ENCODE results near the gene CD48.
A peak's percentile ranks its signal among the peaks of the same experiment; 100 is the strongest.

The CD48 gene

GRCh38 chr1:160651433-160652064 lies 60.1 kb downstream of the CD48 start:
- no peak for DNase-seq

- no peak for DNase-seq
Observed at GRCh38 chr1:160647329-160647720, 64.3 kb downstream of the CD48 start.

DNA sequence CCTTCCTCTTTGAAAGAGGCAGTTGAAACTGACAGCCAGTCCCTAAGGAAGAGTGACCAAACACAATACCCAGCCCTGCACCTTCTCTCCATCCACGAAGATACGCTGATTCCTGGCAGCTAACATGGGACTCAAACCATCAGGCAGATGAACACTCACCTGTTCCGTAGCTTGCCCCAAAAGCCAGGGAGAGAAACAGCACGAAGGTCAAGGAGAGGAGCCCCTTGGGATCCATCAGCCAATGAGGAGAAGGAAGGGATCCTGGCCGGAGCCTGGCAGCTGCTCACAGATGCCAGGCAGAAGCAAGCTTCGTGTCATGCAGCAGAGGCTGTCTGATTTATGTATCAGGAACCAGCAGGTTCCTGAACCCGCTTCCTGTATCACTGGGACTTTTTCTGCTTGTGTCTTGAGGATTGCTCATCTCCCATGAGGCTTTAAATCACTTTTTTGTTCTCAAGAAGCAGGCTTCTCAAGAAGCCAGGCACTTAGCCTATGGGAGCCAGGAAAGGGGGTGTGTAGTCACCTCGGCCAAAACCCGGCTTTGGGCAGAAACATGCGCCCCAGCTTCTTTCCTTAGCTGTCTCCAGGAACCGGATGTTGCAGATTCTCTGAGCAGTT lies 64.8 kb downstream of the CD48 start, which contains the start of gene SLAMF1:
TSS of gene SLAMF1 (minus strand) at position 334 of the 618 bp plus-strand sequence. CDS start at position 235, 99 bp downstream.
- DNase-seq: peak; percentile 50

DNA sequence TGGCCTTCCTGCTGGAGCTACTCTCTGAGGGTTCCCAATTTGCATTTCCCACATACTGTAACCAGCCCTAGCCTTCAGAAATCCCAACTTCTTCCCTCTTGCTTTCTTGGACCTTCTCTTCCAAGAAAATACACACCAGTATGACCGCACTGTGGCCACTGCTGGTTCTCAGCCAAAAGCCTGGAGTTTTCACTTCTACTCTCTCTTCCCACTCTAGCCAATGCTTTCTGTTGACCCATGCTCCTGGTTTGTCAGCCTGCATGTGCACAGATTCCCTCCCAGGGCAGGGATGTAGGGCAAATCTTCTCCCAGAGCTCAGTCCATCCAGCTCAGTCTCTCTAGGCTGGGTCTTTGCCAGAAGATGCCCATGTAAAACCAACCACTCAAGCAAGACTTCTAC lies 65.4 kb downstream of the CD48 start:
- no peak for DNase-seq

GRCh38 chr1:160645386-160646130 lies 66.1 kb downstream of the CD48 start:
- DNase-seq: no peak

DNA sequence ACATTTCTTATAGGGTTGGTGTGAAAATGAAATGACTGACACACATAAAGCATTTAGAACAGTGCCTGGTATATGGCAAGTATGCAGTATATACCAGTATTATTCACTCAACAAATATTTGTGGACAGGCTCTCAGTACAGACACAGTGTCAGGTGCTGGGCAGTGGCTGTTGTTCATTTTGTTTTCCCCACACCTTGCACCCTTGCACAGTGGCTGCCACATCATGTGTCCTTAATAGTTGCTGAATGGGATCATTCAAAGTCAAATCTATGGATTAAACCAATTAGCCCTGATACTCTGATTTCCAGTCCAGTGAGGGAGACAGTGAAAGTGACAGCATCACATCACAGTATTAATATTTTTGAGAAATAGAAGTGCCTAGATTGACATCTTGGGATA lies 67.2 kb downstream of the CD48 start:
- DNase-seq: no peak

DNA sequence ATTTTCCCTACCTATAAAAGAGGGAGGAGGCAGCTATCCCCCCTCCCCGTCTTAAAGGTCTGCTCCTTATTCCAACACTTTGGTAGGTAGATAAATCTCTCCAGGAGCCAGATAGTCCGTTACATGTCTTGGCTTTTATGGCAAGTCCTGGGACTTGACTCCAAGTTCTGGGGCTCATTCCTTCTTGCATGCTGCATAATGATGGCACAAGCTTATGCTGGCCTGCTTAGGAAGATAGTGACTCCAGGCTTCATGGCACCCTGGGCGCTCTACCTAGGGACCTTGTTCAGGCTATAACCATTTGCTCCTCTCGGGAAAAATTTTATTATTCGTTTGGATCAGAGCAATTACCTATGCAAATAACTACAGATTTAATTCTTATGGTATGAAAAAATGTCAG lies 68.5 kb downstream of the CD48 start:
- no peak for DNase-seq

GRCh38 chr1:160642281-160642644 lies 69.4 kb downstream of the CD48 start:
- DNase-seq: no peak

GRCh38 chr1:160641323-160642280 lies 70.0 kb downstream of the CD48 start:
- DNase-seq: peak; percentile 19

DNA sequence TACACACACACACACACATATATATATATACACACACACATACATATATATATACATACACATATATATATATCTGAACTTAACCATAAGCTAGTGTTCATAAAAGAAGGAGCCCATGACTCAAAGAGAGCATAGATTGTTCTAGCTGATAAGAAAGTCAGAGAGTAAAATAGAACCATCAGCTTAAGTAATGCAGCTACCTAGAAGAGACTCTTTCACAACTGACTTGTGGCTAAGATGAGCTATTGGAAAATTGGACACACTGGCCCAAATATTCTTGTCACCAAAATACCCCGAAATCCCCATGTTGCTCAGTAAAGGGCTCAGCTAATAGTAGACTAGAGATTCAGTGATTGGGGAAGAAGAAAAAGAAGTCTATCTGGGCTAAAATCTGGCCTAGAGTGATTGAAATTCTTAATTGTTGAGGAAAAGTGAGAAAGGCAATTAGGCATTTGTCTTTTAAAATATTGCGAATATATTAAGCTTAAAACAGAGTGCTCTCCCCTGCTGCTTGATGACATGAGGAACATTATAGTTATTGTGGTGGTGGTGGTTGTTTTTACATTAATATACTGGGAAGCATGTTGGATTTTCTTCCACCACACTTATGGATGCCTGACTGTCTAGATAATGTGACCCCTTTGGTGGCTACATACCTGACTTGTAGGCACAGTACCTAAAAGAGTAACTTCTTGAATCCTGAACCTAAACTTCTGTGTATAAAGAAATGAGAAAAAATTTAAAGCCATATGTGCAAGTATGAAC lies 71.1 kb downstream of the CD48 start:
- peak; percentile 41 for DNase-seq

DNA sequence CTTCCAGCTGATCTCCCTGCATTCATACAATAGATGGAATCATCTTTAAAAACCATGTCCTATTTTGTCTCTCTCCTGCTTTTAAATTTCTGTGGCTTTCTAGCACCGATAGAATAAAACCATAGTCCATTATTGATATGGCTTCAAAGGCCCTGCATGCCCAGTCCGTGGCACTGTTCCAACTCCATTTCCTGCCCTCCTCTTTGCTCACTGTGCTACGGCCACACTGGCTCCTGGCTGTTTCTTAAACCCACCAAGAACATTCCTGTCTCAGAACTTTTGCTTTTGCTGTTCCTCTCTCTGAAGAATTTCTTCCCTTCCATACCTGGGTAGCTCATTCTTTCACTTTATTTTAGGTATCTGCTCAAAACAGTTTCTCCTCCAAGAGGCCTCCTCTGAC lies 72.0 kb downstream of the CD48 start:
- no peak for DNase-seq

GRCh38 chr1:160638926-160639325 lies 72.7 kb downstream of the CD48 start:
- DNase-seq: no peak

DNA sequence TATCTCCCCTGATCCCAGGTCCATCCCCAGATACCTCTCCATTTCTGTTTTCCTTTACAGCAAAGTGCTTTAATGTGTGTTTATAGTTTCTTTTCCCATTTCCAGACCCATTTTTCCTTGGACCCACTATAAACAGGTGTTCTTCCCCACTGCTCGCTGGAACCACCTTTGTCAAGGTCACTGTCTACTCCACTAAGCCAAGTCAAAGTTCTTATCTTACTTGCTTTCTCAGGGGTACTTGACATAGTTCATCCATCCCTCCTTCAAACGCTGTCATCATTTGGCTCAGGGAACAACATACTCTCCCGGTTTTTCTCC lies 73.1 kb downstream of the CD48 start:
- DNase-seq: no peak

DNA sequence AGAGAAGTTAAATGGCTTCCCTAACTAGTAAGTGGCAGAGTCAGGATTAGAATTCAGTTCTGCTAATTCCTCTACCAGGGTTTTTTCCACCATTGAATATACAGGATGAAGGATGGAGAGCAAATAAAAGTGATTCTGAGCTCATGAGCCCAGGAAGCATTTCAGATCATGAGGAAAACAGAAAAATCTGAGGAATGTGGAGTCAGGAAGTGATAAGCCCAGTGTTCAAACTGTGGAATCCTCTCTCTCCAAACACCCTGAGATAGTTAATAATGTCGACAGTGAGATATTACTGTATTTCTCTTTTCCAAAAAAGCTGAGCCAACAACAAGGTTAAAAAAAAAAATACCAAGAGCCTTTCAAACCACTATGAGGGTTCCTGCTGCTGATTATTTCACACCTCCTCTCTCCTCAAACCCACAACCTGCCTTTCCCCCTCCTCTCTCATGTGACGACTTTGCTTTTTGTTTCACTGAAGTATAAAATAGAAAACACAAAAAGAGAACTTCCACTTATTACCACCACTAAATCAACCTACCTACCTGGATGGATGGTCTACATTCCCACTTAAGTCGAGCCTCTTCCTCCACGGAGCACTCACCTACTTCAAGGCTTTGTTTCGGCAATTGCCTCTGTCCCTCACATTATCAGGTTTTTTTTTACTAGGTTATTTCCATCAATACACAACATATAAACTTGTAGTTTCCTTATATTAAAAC lies 73.6 kb downstream of the CD48 start:
- DNase-seq: peak; percentile 85

DNA sequence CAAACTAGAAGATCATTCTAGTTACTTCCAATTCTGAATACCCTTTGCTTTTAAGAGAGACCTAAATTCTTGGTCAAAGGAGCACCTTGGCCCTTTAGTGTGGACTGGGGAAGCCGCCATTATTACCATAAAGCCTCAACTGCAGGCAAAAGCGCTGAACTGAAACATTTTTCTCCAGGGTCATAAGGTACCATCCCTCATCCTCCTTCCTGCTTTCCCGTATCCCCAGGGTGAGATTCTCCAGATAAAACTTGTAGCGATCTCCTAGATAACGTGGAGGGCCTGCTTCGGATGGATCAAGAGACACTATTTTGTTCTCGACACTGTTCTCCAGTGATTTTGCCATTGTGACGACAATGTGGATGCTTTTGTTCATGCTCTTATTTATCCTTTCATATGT lies 74.6 kb downstream of the CD48 start:
- no peak for DNase-seq

GRCh38 chr1:160636547-160636946 lies 75.1 kb downstream of the CD48 start:
- no peak for DNase-seq

- no peak for DNase-seq
Observed at GRCh38 chr1:160636076-160636475, 75.5 kb downstream of the CD48 start.

DNA sequence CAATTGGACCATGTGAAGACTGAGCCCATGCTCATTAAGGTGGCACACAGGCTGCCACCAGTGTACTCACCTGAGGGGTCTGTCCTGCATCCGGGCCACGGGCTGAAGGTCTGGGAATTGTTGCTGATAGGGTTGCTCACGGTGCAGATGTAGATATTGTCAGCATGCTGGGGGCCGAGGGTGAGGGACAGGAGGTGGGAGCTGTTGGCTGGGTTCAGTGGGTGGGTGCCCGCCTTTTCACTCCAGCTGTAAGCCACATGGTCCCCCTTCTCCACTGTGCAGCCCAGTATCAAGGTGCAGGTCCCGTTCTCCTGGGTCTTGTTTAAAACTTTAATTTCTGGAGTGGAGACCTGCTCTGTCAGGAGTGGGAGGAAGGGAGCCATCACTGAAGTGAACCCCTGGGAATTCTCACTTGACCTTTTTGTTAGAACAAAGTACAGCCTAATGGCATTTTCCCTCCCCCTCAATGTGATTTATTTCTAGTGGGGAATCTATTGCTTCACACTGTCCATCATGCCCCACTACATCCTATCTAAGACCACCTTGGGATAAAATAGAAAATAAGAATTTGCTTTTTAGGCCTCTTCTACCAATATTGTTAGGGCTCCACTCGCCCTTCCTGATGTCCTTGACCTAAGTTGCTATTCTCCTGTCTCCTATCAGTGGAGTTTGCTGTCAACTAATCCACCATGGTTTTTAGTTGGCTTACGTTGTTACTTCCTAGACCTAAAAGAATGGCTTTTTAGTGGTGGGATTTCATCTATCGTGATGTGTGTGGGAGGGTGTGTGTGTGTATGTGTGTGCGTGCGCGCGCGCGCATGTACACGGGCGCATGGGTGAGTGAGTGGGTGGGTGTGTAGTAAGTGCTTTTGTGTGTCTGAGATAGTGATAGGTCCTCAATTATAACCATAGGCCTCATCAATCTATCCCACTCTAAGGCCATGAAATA lies 76.8 kb downstream of the CD48 start:
- DNase-seq: no peak

GRCh38 chr1:160633330-160633903 lies 78.2 kb downstream of the CD48 start:
- no peak for DNase-seq

DNA sequence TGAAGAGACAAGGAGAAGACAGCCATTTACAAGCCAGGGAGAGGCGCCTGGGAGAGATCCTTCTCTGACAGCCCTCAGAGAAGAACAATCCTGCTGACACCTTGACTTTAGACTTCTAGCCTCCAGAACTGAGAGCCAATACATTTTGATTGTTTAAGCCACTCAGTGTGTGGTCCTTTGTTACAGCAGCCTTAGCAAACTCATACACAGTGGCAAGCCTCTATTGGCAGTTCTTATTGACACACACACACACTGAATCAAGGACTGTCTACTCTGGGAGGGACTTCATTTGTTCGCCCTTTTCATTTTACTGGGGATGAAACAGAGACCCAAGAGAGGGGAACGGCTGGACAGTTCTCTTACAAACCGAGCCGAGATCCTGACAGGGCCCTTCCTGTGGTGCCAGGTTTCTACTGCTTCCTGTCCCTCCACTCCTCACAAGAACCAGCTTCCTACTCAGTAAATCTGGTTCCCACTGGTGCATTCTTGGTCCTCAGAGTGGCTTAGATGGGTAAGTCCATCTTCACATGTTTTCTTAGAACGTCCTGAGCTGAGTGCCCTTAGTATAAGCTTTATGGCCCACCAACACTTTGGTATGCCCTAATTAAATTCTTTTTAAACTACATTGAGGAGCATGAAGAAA lies 79.5 kb downstream of the CD48 start:
- DNase-seq: no peak
